GM19035 (cell line): ENCODE measurements around the gene CABP2.
"Not testable (repeated sequence)": the region's sequence is repeated elsewhere in the genome, so short reads cannot be mapped to it uniquely, and the experiment has no call there.

Experiments used
- ATAC-seq: cut with Tn5 transposase; IDR thresholded peaks from one replicate; pipeline ENCODE4 v1.9.1; 2021; ENCODE audit not compliant: unreplicated experiment

CABP2 gene

GRCh38 chr11:67495234-67496005 lies 27.8 kb downstream of the CABP2 start:
- ATAC-seq: no peak

- no peak for ATAC-seq
Measured at GRCh38 chr11:67494371-67495233, 28.6 kb downstream of the CABP2 start.

- ATAC-seq: no peak
Measured at GRCh38 chr11:67493548-67494370, 29.5 kb downstream of the CABP2 start.

- no peak for ATAC-seq
Measured at GRCh38 chr11:67492801-67493547, 30.3 kb downstream of the CABP2 start.

GRCh38 chr11:67492069-67492727 lies 31.0 kb downstream of the CABP2 start:
- ATAC-seq: no peak

- ATAC-seq: no peak
Measured at GRCh38 chr11:67491276-67492068, 31.8 kb downstream of the CABP2 start.

- no peak for ATAC-seq
Measured at GRCh38 chr11:67490727-67491065, 32.5 kb downstream of the CABP2 start.

- ATAC-seq: no peak
Measured at GRCh38 chr11:67489885-67490726, 33.1 kb downstream of the CABP2 start.

- no peak for ATAC-seq
Measured at GRCh38 chr11:67489203-67489884, 33.9 kb downstream of the CABP2 start.

- ATAC-seq: peak; percentile 28
Measured at GRCh38 chr11:67486481-67487195, 36.6 kb downstream of the CABP2 start.

- not testable (repeated sequence) for ATAC-seq
Measured at GRCh38 chr11:67485873-67486361, 37.3 kb downstream of the CABP2 start.

- ATAC-seq: no peak
Measured at GRCh38 chr11:67484847-67485311, 38.4 kb downstream of the CABP2 start.

GRCh38 chr11:67483831-67484665 lies 39.2 kb downstream of the CABP2 start:
- no peak for ATAC-seq

- ATAC-seq: peak; percentile 66
Measured at GRCh38 chr11:67482827-67483798, 40.1 kb downstream of the CABP2 start, which contains the start of gene AIP. AIP (plus strand) TSS chr11:67483026; CDS start chr11:67483159, 133 bp downstream.
